ENCODE results near the gene CHDH.

CHDH gene

GRCh38 chr3:53808496-53808895, 37.7 kb downstream of the CHDH start:
- DNase-seq (ENCODE audit: low spot score) = no peak

DNA sequence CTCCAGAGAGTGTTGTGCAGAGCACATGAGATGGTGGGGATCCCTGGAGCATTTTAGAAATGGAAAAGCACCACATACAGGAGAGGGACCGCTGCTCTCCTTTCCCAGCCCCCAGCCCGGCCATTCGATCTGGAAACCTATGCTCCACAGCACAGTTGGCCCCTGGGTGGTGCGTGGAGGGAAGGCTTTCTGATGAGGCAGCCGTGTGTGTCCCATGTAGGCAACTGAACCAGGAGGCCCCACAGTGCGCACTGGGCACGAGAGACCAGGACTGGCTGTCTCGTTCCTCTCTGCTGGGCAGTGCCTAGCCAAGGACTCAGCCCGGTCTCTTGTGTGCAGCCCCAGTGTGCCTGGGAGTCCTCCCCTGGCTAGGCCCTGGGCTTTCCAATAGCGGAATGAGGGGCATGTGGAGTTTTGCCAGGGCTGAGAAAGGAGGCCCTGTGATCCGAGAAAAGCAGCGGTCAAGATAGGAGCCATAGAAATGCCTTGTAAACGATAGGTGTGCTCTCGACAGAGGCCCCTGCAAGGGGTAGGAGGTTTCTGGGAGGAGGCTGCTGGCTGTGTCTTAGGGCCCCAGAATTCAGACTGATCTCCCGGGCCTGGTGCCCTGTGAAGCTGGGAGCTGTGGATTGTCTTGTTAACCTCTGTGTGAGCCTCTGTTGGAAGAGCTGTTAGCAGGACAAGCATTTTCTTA, 39.0 kb downstream of the CHDH start:
- DNase-seq (ENCODE audit: low spot score) = no peak

DNA sequence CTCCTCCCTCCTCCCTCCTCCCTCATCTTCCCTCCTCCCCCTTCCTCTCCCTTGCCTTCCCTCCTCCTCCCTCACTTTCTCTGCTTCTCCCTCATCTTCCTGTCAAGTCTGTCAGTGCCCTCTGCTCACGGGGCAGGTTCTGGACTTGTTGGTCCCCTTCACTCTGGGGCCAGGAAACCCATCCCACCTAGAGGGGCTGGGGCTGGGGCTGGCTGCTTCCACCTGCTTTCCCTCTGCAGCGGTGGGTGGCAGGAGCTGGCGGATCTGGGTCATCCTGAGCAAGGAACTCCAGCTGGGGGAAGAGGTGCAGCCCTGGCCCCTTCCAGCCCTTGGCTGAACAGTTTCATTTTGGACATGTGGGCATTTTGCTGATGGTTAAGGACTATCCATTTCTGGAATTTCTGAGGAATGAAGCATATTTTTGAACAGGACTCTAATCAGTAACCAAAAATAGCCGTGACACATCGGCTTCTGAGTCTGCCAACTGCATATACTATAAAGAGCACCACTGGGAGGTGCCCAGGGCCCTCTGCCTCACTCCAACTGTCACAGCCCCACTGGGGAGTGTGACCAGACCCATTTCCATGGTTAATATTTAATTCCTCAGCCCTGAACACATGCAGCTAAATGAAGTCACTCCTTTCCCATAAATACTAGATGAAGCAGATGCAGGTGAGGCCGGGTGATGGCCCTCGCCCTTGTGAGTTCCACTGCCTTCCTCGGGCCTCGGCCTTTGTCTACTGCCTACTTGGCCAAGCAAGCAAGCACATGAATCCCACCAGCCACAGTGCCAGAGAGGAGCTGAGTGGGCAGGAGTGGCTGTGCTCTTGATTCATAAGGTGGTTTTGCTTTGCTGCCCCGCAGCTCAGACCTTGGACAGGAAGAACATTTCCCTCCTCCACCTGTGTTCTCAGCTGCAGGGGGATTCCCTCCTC, 39.8 kb downstream of the CHDH start:
- no peak for DNase-seq (ENCODE audit: low spot score)

GRCh38 chr3:53805463-53806159, 40.6 kb downstream of the CHDH start:
- DNase-seq (ENCODE audit: low spot score) = no peak

- DNase-seq (ENCODE audit: low spot score) = peak; percentile 71
Measured at GRCh38 chr3:53804697-53805462, 41.3 kb downstream of the CHDH start.

- DNase-seq (ENCODE audit: low spot score) = no peak
Measured at GRCh38 chr3:53803816-53804695, 42.2 kb downstream of the CHDH start.

- no peak for DNase-seq (ENCODE audit: low spot score)
Measured at GRCh38 chr3:53803124-53803815, 42.9 kb downstream of the CHDH start.

- DNase-seq (ENCODE audit: low spot score) = no peak
Measured at GRCh38 chr3:53802256-53802880, 43.9 kb downstream of the CHDH start.

GRCh38 chr3:53801319-53801718, 44.9 kb downstream of the CHDH start:
- DNase-seq (ENCODE audit: low spot score) = no peak

- DNase-seq (ENCODE audit: low spot score) = no peak
Measured at GRCh38 chr3:53800041-53800906, 45.9 kb downstream of the CHDH start.

DNA sequence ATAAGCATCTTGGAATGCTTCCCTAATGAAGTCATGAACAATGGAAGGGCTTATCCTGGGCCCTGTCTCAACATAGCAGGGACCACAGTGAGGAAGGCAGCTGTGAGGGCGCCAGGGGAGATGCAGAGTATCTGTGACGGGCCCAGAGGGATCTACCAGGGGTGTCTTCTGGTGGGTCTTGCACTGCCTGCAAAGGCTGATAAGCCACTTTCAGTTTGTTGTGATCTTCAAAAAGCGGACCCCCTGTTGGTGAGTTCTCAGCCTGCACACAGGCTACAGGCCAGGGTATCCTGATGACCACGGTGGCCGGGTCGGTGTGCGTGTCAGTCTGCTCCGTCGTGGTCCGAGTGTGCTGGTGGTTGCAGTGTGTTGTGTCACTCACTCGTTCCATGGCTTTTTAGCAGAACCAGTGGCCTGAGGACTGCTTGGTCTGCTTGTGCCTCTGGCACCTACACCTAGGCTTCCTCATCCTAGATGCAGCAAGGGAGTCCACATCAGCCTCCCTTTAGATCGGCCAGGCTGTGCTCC, 46.8 kb downstream of the CHDH start:
- no peak for DNase-seq (ENCODE audit: low spot score)

DNA sequence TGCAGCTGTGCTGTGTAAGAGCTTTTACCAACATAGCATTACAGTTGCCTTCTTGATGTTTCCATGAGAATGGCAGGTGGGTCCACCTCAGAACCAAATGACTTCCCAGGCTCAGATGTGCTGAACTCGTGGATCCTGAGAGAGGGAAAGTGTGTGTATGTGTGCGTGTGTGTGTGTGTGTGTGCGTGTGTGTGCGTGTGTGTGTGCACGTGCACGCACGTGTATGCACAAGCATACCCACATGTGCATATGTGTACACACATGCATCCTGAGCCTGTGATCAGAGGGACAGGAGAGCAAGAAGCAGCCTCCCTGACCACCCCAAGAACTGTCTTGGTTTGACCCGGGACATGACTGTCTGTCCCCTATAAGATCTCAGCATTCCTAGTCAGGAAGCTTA, 48.1 kb downstream of the CHDH start:
- no peak for DNase-seq (ENCODE audit: low spot score)

GRCh38 chr3:53795789-53796560, 50.2 kb downstream of the CHDH start:
- DNase-seq (ENCODE audit: low spot score) = no peak

- DNase-seq (ENCODE audit: low spot score) = no peak
Measured at GRCh38 chr3:53795176-53795575, 51.0 kb downstream of the CHDH start.

- DNase-seq (ENCODE audit: low spot score) = no peak
Measured at GRCh38 chr3:53794597-53794996, 51.6 kb downstream of the CHDH start.

DNA sequence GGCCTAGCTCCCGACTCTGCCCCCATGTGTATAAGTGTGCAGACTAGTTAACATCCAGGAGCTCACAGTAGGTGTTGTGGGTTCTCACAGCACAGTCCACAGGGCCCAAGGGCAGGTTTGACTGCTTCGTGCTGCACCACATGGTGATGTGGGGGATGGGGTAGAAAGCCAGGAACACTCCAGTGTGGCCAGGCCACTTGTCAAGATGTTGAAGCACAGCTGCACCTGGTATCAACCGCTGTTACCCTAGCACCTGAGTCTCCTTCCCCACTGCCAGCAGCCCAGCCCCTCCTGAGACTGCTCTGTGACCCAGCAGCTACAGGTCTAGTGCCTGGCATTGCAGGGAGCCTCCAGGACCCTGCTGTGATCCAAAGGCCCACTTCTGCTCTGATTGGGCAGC, 53.4 kb downstream of the CHDH start:
- no peak for DNase-seq (ENCODE audit: low spot score)

GRCh38 chr3:53791317-53791716, 54.9 kb downstream of the CHDH start:
- DNase-seq (ENCODE audit: low spot score) = no peak

DNA sequence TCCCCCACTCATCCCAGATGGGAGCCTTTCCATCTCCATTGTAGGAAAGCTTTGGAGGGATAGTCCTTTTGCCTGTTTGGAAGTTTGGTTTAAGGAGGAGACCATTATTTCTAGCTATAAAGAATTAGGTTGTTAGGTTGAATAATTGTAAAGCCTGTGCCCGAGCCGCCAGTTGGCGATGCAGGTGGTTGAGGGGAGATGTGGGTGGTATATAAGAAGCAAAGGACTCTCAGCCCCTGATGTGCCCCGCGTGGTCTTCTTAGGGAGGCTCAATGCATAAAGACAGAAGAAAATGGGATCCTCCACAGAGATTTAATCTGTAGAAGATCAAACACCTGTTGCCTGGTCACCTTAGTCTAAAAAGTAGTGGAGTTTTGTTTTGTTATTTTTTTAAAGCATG, 55.7 kb downstream of the CHDH start:
- no peak for DNase-seq (ENCODE audit: low spot score)

All from COLO829 (cell line).